ENCODE results near the gene KCNJ1. TPM values are rescaled to one million over a fixed set of nuclear protein-coding genes. Genes with fewer than 3 reads are reported as not detected.

KCNJ1 gene
- total RNA-seq, 1 donor from 2014 or later, result not detected

DNA sequence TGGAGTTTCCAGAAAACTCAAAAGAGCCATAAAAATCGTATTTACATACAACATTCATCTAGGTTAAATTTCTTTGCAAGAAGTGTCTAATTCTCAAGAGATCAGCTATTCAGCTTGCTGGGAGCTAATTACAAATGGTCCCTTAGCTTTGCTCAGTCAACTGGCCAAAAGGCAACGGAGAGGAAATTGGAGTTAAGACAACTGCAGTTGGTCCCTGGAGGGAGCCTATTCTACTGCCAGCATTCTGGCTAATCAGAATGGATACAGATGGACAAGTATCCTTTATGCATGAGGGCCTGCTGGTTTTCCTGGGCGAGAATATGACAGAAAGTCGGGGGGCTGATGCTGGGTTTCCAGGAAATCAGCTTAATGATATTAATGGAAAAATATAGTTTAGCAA, 45.5 kb downstream of the KCNJ1 start:
- Mint-ChIP-seq H3K27me3 (peaks cover 57% of the 10 kb centered on the region), H3K4me1 (ENCODE audit: low read depth) (peaks cover 3% of the 10 kb centered on the region), H3K9me3 (ENCODE audit: low read depth) (no peaks in the 10 kb centered on the region), H3K36me3 (ENCODE audit: insufficient read depth) (no peaks in the 10 kb centered on the region), H3K4me3 (ENCODE audit: low read depth) (no peak overlapping the region), H3K27ac (no peak overlapping the region)
- TF ChIP-seq, protein P1, sequence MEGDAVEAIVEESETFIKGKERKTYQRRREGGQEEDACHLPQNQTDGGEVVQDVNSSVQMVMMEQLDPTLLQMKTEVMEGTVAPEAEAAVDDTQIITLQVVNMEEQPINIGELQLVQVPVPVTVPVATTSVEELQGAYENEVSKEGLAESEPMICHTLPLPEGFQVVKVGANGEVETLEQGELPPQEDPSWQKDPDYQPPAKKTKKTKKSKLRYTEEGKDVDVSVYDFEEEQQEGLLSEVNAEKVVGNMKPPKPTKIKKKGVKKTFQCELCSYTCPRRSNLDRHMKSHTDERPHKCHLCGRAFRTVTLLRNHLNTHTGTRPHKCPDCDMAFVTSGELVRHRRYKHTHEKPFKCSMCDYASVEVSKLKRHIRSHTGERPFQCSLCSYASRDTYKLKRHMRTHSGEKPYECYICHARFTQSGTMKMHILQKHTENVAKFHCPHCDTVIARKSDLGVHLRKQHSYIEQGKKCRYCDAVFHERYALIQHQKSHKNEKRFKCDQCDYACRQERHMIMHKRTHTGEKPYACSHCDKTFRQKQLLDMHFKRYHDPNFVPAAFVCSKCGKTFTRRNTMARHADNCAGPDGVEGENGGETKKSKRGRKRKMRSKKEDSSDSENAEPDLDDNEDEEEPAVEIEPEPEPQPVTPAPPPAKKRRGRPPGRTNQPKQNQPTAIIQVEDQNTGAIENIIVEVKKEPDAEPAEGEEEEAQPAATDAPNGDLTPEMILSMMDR (IDR thresholded peaks at IDR 0.05; ENCODE audit: unreplicated experiment), result no peak
- DNase-seq (ENCODE audit: low spot score, unreplicated experiment), result no peak

DNA sequence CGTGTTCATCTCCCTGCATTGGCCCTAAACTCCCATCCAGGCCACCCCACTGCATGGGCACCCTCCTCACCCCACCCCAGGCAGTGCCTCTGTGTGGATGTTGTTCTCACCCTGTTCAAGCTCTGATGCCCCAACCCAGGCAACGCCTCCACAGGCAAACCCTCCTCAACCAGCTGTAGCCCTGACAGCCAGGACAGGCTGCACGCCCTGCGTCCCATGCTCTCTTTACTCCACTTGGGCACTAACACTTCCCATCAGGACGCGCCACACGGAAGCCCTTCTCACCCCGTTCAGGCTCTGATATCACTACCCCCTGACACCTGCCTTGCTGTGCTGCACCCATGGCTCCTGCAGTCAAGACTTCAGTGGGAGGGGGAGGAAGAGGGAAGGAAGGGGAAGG, 47.9 kb downstream of the KCNJ1 start:
- Mint-ChIP-seq H3K27ac (no peak overlapping the region), H3K27me3 (peaks cover 45% of the 10 kb centered on the region), H3K9me3 (ENCODE audit: low read depth) (no peaks in the 10 kb centered on the region), H3K4me3 (ENCODE audit: low read depth) (no peak overlapping the region), H3K4me1 (ENCODE audit: low read depth) (peaks cover 3% of the 10 kb centered on the region), H3K36me3 (ENCODE audit: insufficient read depth) (no peaks in the 10 kb centered on the region)
- TF ChIP-seq, protein P1 (IDR thresholded peaks at IDR 0.05; ENCODE audit: unreplicated experiment), result no peak
- DNase-seq (ENCODE audit: low spot score, unreplicated experiment), result no peak

DNA sequence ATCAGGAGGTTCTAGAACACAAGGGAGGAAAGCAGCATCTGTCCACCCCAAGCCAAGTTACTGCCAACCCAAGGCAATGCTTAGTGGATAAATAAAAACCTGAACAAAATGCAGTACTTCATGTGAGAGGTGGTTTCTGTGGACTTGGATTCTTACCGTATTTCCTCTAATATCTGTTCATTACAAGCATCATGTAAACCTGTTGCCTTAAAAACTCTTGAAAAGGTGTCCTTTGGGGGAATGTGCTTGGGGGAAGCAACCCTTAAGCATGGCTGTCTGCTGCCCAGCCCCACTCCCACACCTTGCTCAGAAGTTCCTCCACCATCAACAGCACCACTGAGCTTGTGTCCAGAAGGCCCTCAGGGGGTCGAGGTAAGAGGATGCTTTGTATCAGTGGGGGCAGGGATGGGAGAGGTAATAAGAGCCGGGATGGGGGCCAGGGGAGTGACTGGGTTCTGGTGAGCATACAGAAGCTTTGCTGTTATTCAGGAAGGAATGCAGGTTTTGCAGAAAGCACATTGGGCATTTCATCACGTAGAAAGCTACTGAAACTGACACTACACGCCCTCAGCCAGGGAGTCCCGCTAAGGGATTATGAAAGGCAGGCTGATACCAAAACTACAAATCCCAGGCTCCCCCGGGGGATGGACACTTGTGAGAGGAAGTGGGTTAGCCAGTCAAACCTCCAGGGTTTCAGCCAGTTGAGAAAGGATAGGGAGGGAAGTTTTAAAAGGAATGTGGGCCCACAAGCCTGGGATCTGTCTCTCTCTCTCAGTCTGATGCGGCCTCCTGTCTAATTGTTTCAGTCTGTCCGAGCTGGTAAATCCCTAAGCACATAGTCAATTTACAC, 52.0 kb downstream of the KCNJ1 start:
- DNase-seq (ENCODE audit: low spot score, unreplicated experiment), result peak; percentile 16
- no peaks in the 10 kb centered on the region for H3K9me3 Mint-ChIP-seq (ENCODE audit: low read depth)
- H3K4me3 Mint-ChIP-seq (ENCODE audit: low read depth), result no peak overlapping the region
- H3K27me3 Mint-ChIP-seq, result peaks cover 18% of the 10 kb centered on the region
- no peaks in the 10 kb centered on the region for H3K36me3 Mint-ChIP-seq (ENCODE audit: insufficient read depth)
- TF ChIP-seq, protein P1 (IDR thresholded peaks at IDR 0.05; ENCODE audit: unreplicated experiment), result no peak
- H3K4me1 Mint-ChIP-seq (ENCODE audit: low read depth), result no peaks in the 10 kb centered on the region
- peak overlapping the region; percentile 31 for H3K27ac Mint-ChIP-seq

DNA sequence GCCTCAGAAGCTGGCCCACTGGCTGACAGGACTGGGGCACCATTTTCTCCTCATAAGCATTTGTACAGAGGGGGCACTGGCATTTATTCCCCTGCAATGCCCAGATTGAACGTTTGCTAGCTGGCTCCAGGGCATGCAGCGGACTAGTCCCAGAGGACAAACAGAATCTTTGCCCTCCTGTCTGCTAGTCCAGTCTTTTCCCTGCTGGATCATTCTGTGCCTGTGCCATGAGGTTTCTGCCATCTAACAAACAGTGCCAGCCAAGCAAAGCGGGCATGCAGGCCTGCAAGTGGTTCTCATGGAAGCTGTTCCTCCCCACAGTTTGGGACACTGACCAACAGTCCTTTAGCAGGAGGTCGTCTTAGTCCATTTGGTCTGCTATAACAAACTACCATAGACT, 53.4 kb downstream of the KCNJ1 start:
- Mint-ChIP-seq H3K36me3 (ENCODE audit: insufficient read depth) (no peaks in the 10 kb centered on the region), H3K27ac (no peak overlapping the region), H3K4me3 (ENCODE audit: low read depth) (no peak overlapping the region), H3K9me3 (ENCODE audit: low read depth) (no peaks in the 10 kb centered on the region), H3K4me1 (ENCODE audit: low read depth) (no peaks in the 10 kb centered on the region), H3K27me3 (peaks cover 5% of the 10 kb centered on the region)
- TF ChIP-seq, protein P1 (IDR thresholded peaks at IDR 0.05; ENCODE audit: unreplicated experiment), result no peak
- DNase-seq (ENCODE audit: low spot score, unreplicated experiment), result no peak

DNA sequence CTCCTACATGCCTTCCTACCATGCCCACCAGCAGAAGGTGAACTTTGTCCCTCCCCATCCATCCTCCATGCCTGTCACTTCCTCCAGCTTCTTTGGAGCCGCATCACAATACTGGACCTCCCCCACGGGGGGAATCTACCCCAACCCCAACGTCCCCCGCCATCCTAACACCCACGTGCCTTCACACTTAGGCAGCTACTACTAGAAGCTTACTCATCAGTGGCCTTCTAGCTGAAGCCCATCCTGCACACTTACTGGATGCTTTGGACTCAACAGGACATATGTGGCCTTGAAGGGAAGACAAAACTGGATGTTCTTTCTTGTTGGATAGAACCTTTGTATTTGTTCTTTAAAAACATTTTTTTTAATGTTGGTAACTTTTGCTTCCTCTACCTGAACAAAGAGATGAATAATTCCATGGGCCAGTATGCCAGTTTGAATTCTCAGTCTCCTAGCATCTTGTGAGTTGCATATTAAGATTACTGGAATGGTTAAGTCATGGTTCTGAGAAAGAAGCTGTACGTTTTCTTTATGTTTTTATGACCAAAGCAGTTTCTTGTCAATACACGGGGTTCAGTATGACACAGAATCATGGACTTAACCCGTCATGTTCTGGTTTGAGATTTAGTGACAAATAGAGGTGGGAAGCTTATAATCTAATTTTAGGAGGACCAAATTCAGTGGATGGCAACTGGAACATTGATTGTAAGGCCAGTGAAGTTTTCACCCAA, 56.1 kb downstream of the KCNJ1 start:
- DNase-seq (ENCODE audit: low spot score, unreplicated experiment), result no peak
- H3K27ac Mint-ChIP-seq, result no peak overlapping the region
- H3K27me3 Mint-ChIP-seq, result peaks cover 8% of the 10 kb centered on the region
- no peak overlapping the region for H3K4me3 Mint-ChIP-seq (ENCODE audit: low read depth)
- TF ChIP-seq, protein P1 (IDR thresholded peaks at IDR 0.05; ENCODE audit: unreplicated experiment), result no peak
- H3K36me3 Mint-ChIP-seq (ENCODE audit: insufficient read depth), result no peaks in the 10 kb centered on the region
- H3K9me3 Mint-ChIP-seq (ENCODE audit: low read depth), result no peaks in the 10 kb centered on the region
- no peaks in the 10 kb centered on the region for H3K4me1 Mint-ChIP-seq (ENCODE audit: low read depth)
